Thyroid gland (tissue), 4 donors: ENCODE data around the gene MSX2. TPM values are rescaled to one million over a fixed set of nuclear protein-coding genes. Genes with fewer than 3 reads are reported as not detected.

ENCODE experiments used
- DNase-seq, 2 donors: peaks; one replicate each; pipeline ENCODE4 v3.0.0-alpha.2; 2019
- H3K27ac ChIP-seq, 3 donors: fragments of 200-600 bp; sonication (generic); 1 replicate in 2 of 3; 2 replicates in 1 of 3; pipeline ENCODE4 v1.5.1; 2016 to 2019; ENCODE audit warnings: mild to moderate bottlenecking in 1 of 3, moderate library complexity in 1 of 3
- H3K27me3 ChIP-seq: fragments of 200-600 bp; sonication (generic); one replicate; pipeline ENCODE4 v1.5.1; 2019
- H3K36me3 ChIP-seq, 2 donors: fragments of 200-600 bp; sonication (generic); one replicate each; pipeline ENCODE4 v1.5.1; 2016 to 2019
- H3K4me1 ChIP-seq, 2 donors: fragments of 200-600 bp; sonication (generic); one replicate each; pipeline ENCODE4 v1.5.1; 2017 to 2019
- H3K4me3 ChIP-seq, 3 donors: fragments of 200-600 bp; sonication (generic); replicated peaks in 1 of 3; 1 replicate in 2 of 3; 2 replicates in 1 of 3; pipeline ENCODE4 v1.5.1; 2016; ENCODE audit warnings: mild to moderate bottlenecking in 1 of 3
- H3K9me3 ChIP-seq: fragments of 200-600 bp; sonication (generic); one replicate; pipeline ENCODE4 v1.5.1; 2017
- POLR2A ChIP-seq, 2 donors: fragments of 450-650 bp; IDR thresholded peaks; one replicate each; pipeline ENCODE4 v1.6.1; 2017; ENCODE audit warnings: antibody characterized with exemption in 2 of 2, mild to moderate bottlenecking in 2 of 2, moderate library complexity in 1 of 2
- WGBS, 2 donors: methylation state at CpG; one replicate each; pipeline ENCODE4 v1.1.5; 2017; 5-methylcytosine and 5-hydroxymethylcytosine counted together
- intact Hi-C: fragments of 100-400 bp; cut with DNase I; formaldehyde crosslinking; loops from one replicate; pipeline ENCODE4 v1.15.1; 2023
- total RNA-seq, 4 donors: library from RNA; depleted of rRNA; stranded (reverse); fragments of >200 nt; gene quantifications; one replicate each; pipeline ENCODE4 v1.2.3, GENCODE V29; 2016
- TF ChIP-seq, protein P1 (sequence below), 6 experiments: fragments of 200-600 bp in 3 of 6; fragments of 450-650 bp in 3 of 6; sonication (generic) in 3 of 6; IDR thresholded peaks; one replicate each; pipeline ENCODE4 v1.5.1; 2016 to 2019; ENCODE audit warnings: antibody characterized with exemption in 6 of 6, mild to moderate bottlenecking in 2 of 6, inconsistent platforms in 1 of 6, moderate library complexity in 1 of 6

MSX2 gene
- total RNA-seq, 4 donors from 2014 or later = 0.29 to 1.3 (median 0.42) TPM

- Histone ChIP-seq H3K36me3 (no peaks in the 10 kb centered on the region), H3K9me3 (no peaks in the 10 kb centered on the region), H3K27me3 (peaks cover 38% of the 10 kb centered on the region), H3K4me1 (peaks cover 3 to 14% of the 10 kb centered on the region in 2 donors), H3K27ac (no peak overlapping the region), H3K4me3 (no peak overlapping the region)
- intact Hi-C loops = no loop called here
- TF ChIP-seq POLR2A (IDR thresholded peaks at IDR 0.05) = no peak
- TF ChIP-seq, protein P1, sequence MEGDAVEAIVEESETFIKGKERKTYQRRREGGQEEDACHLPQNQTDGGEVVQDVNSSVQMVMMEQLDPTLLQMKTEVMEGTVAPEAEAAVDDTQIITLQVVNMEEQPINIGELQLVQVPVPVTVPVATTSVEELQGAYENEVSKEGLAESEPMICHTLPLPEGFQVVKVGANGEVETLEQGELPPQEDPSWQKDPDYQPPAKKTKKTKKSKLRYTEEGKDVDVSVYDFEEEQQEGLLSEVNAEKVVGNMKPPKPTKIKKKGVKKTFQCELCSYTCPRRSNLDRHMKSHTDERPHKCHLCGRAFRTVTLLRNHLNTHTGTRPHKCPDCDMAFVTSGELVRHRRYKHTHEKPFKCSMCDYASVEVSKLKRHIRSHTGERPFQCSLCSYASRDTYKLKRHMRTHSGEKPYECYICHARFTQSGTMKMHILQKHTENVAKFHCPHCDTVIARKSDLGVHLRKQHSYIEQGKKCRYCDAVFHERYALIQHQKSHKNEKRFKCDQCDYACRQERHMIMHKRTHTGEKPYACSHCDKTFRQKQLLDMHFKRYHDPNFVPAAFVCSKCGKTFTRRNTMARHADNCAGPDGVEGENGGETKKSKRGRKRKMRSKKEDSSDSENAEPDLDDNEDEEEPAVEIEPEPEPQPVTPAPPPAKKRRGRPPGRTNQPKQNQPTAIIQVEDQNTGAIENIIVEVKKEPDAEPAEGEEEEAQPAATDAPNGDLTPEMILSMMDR (IDR thresholded peaks at IDR 0.05) = no peak
- DNase-seq = no peak
- 25 to 36% methylated on average over 4 of the region's 4 CpGs for WGBS, 2 donors
These were observed 1.9 kb upstream of the MSX2 start for GRCh38 chr5:174722500-174722899.

- intact Hi-C loops = no loop called here
- 12 to 16% methylated on average over 23 of the region's 23 CpGs for WGBS, 2 donors
These were observed 935 bp upstream of the MSX2 start for GRCh38 chr5:174723315-174723978.

GRCh38 chr5:174723979-174724483 lies 351 bp upstream of the MSX2 start:
- peaks cover 3 to 14% of the 10 kb centered on the region in 2 donors for H3K4me1 ChIP-seq
- no peak overlapping the region for H3K27ac ChIP-seq
- no peak for TF ChIP-seq POLR2A (IDR thresholded peaks at IDR 0.05)
- TF ChIP-seq, protein P1 (IDR thresholded peaks at IDR 0.05) = no peak
- intact Hi-C loops = no loop called here
- no peaks in the 10 kb centered on the region for H3K36me3 ChIP-seq
- WGBS, 2 donors = 2 to 3% methylated on average over 20 of the region's 20 CpGs
- no peaks in the 10 kb centered on the region for H3K9me3 ChIP-seq
- peak in 1 of 2 donors; percentile 16 for DNase-seq
- peaks cover 38% of the 10 kb centered on the region for H3K27me3 ChIP-seq
- peak overlapping the region in 2 of 3 donors; percentile 25 to 62 for H3K4me3 ChIP-seq

More at GRCh38 chr5:174723315-174723978, 935 bp upstream of the MSX2 start:
- H3K36me3 ChIP-seq = no peaks in the 10 kb centered on the region
- H3K4me1 ChIP-seq = peaks cover 3 to 14% of the 10 kb centered on the region in 2 donors
- H3K27ac ChIP-seq = no peak overlapping the region
- peak overlapping the region in 2 of 3 donors; percentile 15 to 25 for H3K4me3 ChIP-seq
- no peak for DNase-seq
- TF ChIP-seq, protein P1 (IDR thresholded peaks at IDR 0.05) = no peak
- no peak for TF ChIP-seq POLR2A (IDR thresholded peaks at IDR 0.05)
- peaks cover 38% of the 10 kb centered on the region for H3K27me3 ChIP-seq
- H3K9me3 ChIP-seq = no peaks in the 10 kb centered on the region

- 15 to 19% methylated on average over 10 to 12 of the region's 30 CpGs for WGBS, 2 donors
- intact Hi-C loops = no loop called here
- H3K27ac ChIP-seq = no peak overlapping the region
These were observed 1.0 kb downstream of the MSX2 start for GRCh38 chr5:174725261-174725990.

More at GRCh38 chr5:174725261-174725990, 1.0 kb downstream of the MSX2 start:
- no peaks in the 10 kb centered on the region for H3K36me3 ChIP-seq
- no peaks in the 10 kb centered on the region for H3K9me3 ChIP-seq
- peak overlapping the region in 2 of 3 donors; percentile 26 to 60 for H3K4me3 ChIP-seq
- H3K4me1 ChIP-seq = peaks cover 3 to 13% of the 10 kb centered on the region in 2 donors
- no peak for TF ChIP-seq POLR2A (IDR thresholded peaks at IDR 0.05)
- TF ChIP-seq, protein P1 (IDR thresholded peaks at IDR 0.05) = no peak
- peaks cover 25% of the 10 kb centered on the region for H3K27me3 ChIP-seq
- no peak for DNase-seq
